Measurements from ENCODE around the gene DNM3.
A peak's percentile ranks its signal among the peaks of the same experiment; 100 is the strongest.

The DNM3 gene

GRCh38 chr1:172382406-172382805 is 541.1 kb downstream of the DNM3 start:
- H3K27ac ChIP-seq (ENCODE audit: low read length, poor library complexity, severe bottlenecking) = peak overlapping the region; percentile 88
- peaks cover 2% of the 10 kb centered on the region for H3K4me1 ChIP-seq (ENCODE audit: control insufficient read depth, insufficient read depth, low read depth, low read length)
- peak overlapping the region; percentile 83 to 92 for H2BK12ac ChIP-seq (ENCODE audit: low read length in 2 of 2)
- H3K4me3 ChIP-seq (ENCODE audit: insufficient read depth in 1 of 2, low read depth in 1 of 2, low read length in 2 of 2) = no peak overlapping the region
- H2AK5ac ChIP-seq (ENCODE audit: low read length, severe bottlenecking) = peak overlapping the region; percentile 98
- no peak overlapping the region for H3K4me2 ChIP-seq (ENCODE audit: low read length, poor library complexity, severe bottlenecking)
- H3K4ac ChIP-seq (ENCODE audit: low read depth in 1 of 2, low read length in 2 of 2) = peak overlapping the region in 1 of 2 experiments; percentile 82
- no peaks in the 10 kb centered on the region for H3K9me3 ChIP-seq (ENCODE audit: control insufficient read depth, low read length)
- WGBS = no CpG with 5 or more reads among the region's 1 CpG
- no peak overlapping the region for H3K23ac ChIP-seq (ENCODE audit: low read length in 2 of 2)
- H2BK5ac ChIP-seq (ENCODE audit: low read depth, low read length, poor library complexity, severe bottlenecking) = peak overlapping the region; percentile 15
- H2BK15ac ChIP-seq (ENCODE audit: low read depth, poor library complexity, severe bottlenecking) = no peak overlapping the region
- no peaks in the 10 kb centered on the region for H3K27me3 ChIP-seq (ENCODE audit: control insufficient read depth in 1 of 2, insufficient read depth in 1 of 2, low read length in 2 of 2)
- H4K8ac ChIP-seq (ENCODE audit: low read length) = no peak overlapping the region
- peak; percentile 20 for DNase-seq
- peak overlapping the region; percentile 50 to 66 for H3K18ac ChIP-seq (ENCODE audit: low read depth in 1 of 2, low read length in 2 of 2)
- H2BK120ac ChIP-seq (ENCODE audit: low read depth, low read length) = no peak overlapping the region
- H3K14ac ChIP-seq (ENCODE audit: low read length in 2 of 2) = no peak overlapping the region
- no peaks in the 10 kb centered on the region for H3K36me3 ChIP-seq (ENCODE audit: control insufficient read depth in 1 of 2, insufficient read depth in 2 of 2, low read depth in 1 of 2, low read length in 2 of 2)
- H3K9ac ChIP-seq (ENCODE audit: low read length) = no peak overlapping the region
- H4K91ac ChIP-seq (ENCODE audit: low read length) = no peak overlapping the region
- no peak overlapping the region for H2AFZ ChIP-seq (ENCODE audit: low read depth, low read length)
- H3K79me1 ChIP-seq (replicated peaks; ENCODE audit: low read length, poor library complexity, severe bottlenecking) = peaks cover 2% of the 10 kb centered on the region

GRCh38 chr1:172382990-172383389 is 541.7 kb downstream of the DNM3 start:
- H2AK5ac ChIP-seq (ENCODE audit: low read length, severe bottlenecking) = peak overlapping the region; percentile 77
- H2BK120ac ChIP-seq (ENCODE audit: low read depth, low read length) = peak overlapping the region; percentile 83
- 11% methylated on average over 1 of the region's 4 CpGs for WGBS
- no peaks in the 10 kb centered on the region for H3K9me3 ChIP-seq (ENCODE audit: control insufficient read depth, low read length)
- peak overlapping the region; percentile 88 for H3K27ac ChIP-seq (ENCODE audit: low read length, poor library complexity, severe bottlenecking)
- no peaks in the 10 kb centered on the region for H3K27me3 ChIP-seq (ENCODE audit: control insufficient read depth in 1 of 2, insufficient read depth in 1 of 2, low read length in 2 of 2)
- peaks cover 2% of the 10 kb centered on the region for H3K79me1 ChIP-seq (replicated peaks; ENCODE audit: low read length, poor library complexity, severe bottlenecking)
- peak overlapping the region in 1 of 2 experiments; percentile 80 for H3K4ac ChIP-seq (ENCODE audit: low read depth in 1 of 2, low read length in 2 of 2)
- no peak overlapping the region for H2BK5ac ChIP-seq (ENCODE audit: low read depth, low read length, poor library complexity, severe bottlenecking)
- no peak overlapping the region for H3K23ac ChIP-seq (ENCODE audit: low read length in 2 of 2)
- H3K18ac ChIP-seq (ENCODE audit: low read depth in 1 of 2, low read length in 2 of 2) = peak overlapping the region; percentile 24 to 77
- DNase-seq = peak; percentile 18
- H3K4me1 ChIP-seq (ENCODE audit: control insufficient read depth, insufficient read depth, low read depth, low read length) = peaks cover 2% of the 10 kb centered on the region
- H3K36me3 ChIP-seq (ENCODE audit: control insufficient read depth in 1 of 2, insufficient read depth in 2 of 2, low read depth in 1 of 2, low read length in 2 of 2) = no peaks in the 10 kb centered on the region
- peak overlapping the region; percentile 68 for H2BK15ac ChIP-seq (ENCODE audit: low read depth, poor library complexity, severe bottlenecking)
- peak overlapping the region; percentile 63 for H2AFZ ChIP-seq (ENCODE audit: low read depth, low read length)
- peak overlapping the region; percentile 80 for H4K8ac ChIP-seq (ENCODE audit: low read length)
- no peak overlapping the region for H3K14ac ChIP-seq (ENCODE audit: low read length in 2 of 2)
- peak overlapping the region in 1 of 2 experiments; percentile 38 for H3K4me3 ChIP-seq (ENCODE audit: insufficient read depth in 1 of 2, low read depth in 1 of 2, low read length in 2 of 2)
- H3K4me2 ChIP-seq (ENCODE audit: low read length, poor library complexity, severe bottlenecking) = no peak overlapping the region
- peak overlapping the region; percentile 46 for H4K91ac ChIP-seq (ENCODE audit: low read length)
- peak overlapping the region; percentile 78 for H3K9ac ChIP-seq (ENCODE audit: low read length)
- peak overlapping the region in 1 of 2 experiments; percentile 63 for H2BK12ac ChIP-seq (ENCODE audit: low read length in 2 of 2)

- H2BK5ac ChIP-seq (ENCODE audit: low read depth, low read length, poor library complexity, severe bottlenecking) = no peak overlapping the region
- no peak overlapping the region for H4K91ac ChIP-seq (ENCODE audit: low read length)
- H3K4me1 ChIP-seq (ENCODE audit: control insufficient read depth, insufficient read depth, low read depth, low read length) = peaks cover 2% of the 10 kb centered on the region
- peak overlapping the region; percentile 78 for H3K9ac ChIP-seq (ENCODE audit: low read length)
- no peak overlapping the region for H2AK5ac ChIP-seq (ENCODE audit: low read length, severe bottlenecking)
- no peak overlapping the region for H2BK15ac ChIP-seq (ENCODE audit: low read depth, poor library complexity, severe bottlenecking)
- no peak overlapping the region for H2BK12ac ChIP-seq (ENCODE audit: low read length in 2 of 2)
- H3K9me3 ChIP-seq (ENCODE audit: control insufficient read depth, low read length) = no peaks in the 10 kb centered on the region
- H2AFZ ChIP-seq (ENCODE audit: low read depth, low read length) = no peak overlapping the region
- peaks cover 4% of the 10 kb centered on the region for H3K79me1 ChIP-seq (replicated peaks; ENCODE audit: low read length, poor library complexity, severe bottlenecking)
- H2BK120ac ChIP-seq (ENCODE audit: low read depth, low read length) = no peak overlapping the region
- no peak overlapping the region for H3K4me2 ChIP-seq (ENCODE audit: low read length, poor library complexity, severe bottlenecking)
- H3K27ac ChIP-seq (ENCODE audit: low read length, poor library complexity, severe bottlenecking) = peak overlapping the region; percentile 88
- peak; percentile 79 for DNase-seq
- H3K4ac ChIP-seq (ENCODE audit: low read depth in 1 of 2, low read length in 2 of 2) = no peak overlapping the region
- no peak overlapping the region for H4K8ac ChIP-seq (ENCODE audit: low read length)
- H3K23ac ChIP-seq (ENCODE audit: low read length in 2 of 2) = no peak overlapping the region
- WGBS = 19% methylated on average over 2 of the region's 3 CpGs
- H3K4me3 ChIP-seq (ENCODE audit: insufficient read depth in 1 of 2, low read depth in 1 of 2, low read length in 2 of 2) = peak overlapping the region in 1 of 2 experiments; percentile 38
- H3K27me3 ChIP-seq (ENCODE audit: control insufficient read depth in 1 of 2, insufficient read depth in 1 of 2, low read length in 2 of 2) = no peaks in the 10 kb centered on the region
- no peak overlapping the region for H3K14ac ChIP-seq (ENCODE audit: low read length in 2 of 2)
- H3K18ac ChIP-seq (ENCODE audit: low read depth in 1 of 2, low read length in 2 of 2) = peak overlapping the region in 1 of 2 experiments; percentile 48
- H3K36me3 ChIP-seq (ENCODE audit: control insufficient read depth in 1 of 2, insufficient read depth in 2 of 2, low read depth in 1 of 2, low read length in 2 of 2) = peaks cover 0 to 1% of the 10 kb centered on the region in 2 experiments
These were observed 542.2 kb downstream of the DNM3 start for GRCh38 chr1:172383536-172383935.

- peak overlapping the region in 1 of 2 experiments; percentile 16 for H3K18ac ChIP-seq (ENCODE audit: low read depth in 1 of 2, low read length in 2 of 2)
- H2BK12ac ChIP-seq (ENCODE audit: low read length in 2 of 2) = no peak overlapping the region
- H3K23ac ChIP-seq (ENCODE audit: low read length in 2 of 2) = no peak overlapping the region
- no peak overlapping the region for H2BK120ac ChIP-seq (ENCODE audit: low read depth, low read length)
- H2BK15ac ChIP-seq (ENCODE audit: low read depth, poor library complexity, severe bottlenecking) = no peak overlapping the region
- no peak overlapping the region for H4K8ac ChIP-seq (ENCODE audit: low read length)
- no peak overlapping the region for H4K91ac ChIP-seq (ENCODE audit: low read length)
- H3K27me3 ChIP-seq (ENCODE audit: control insufficient read depth in 1 of 2, insufficient read depth in 1 of 2, low read length in 2 of 2) = no peaks in the 10 kb centered on the region
- H3K27ac ChIP-seq (ENCODE audit: low read length, poor library complexity, severe bottlenecking) = peak overlapping the region; percentile 89
- H3K9ac ChIP-seq (ENCODE audit: low read length) = no peak overlapping the region
- H3K79me1 ChIP-seq (replicated peaks; ENCODE audit: low read length, poor library complexity, severe bottlenecking) = peaks cover 5% of the 10 kb centered on the region
- no peak for DNase-seq
- WGBS = 100% methylated on average over 1 of the region's 1 CpG
- H3K4me2 ChIP-seq (ENCODE audit: low read length, poor library complexity, severe bottlenecking) = no peak overlapping the region
- no peak overlapping the region for H3K14ac ChIP-seq (ENCODE audit: low read length in 2 of 2)
- H3K4me1 ChIP-seq (ENCODE audit: control insufficient read depth, insufficient read depth, low read depth, low read length) = peaks cover 2% of the 10 kb centered on the region
- H3K36me3 ChIP-seq (ENCODE audit: control insufficient read depth in 1 of 2, insufficient read depth in 2 of 2, low read depth in 1 of 2, low read length in 2 of 2) = peaks cover 0 to 3% of the 10 kb centered on the region in 2 experiments
- peak overlapping the region; percentile 57 to 67 for H3K4ac ChIP-seq (ENCODE audit: low read depth in 1 of 2, low read length in 2 of 2)
- no peak overlapping the region for H2AK5ac ChIP-seq (ENCODE audit: low read length, severe bottlenecking)
- H3K9me3 ChIP-seq (ENCODE audit: control insufficient read depth, low read length) = no peaks in the 10 kb centered on the region
- H2AFZ ChIP-seq (ENCODE audit: low read depth, low read length) = no peak overlapping the region
- H2BK5ac ChIP-seq (ENCODE audit: low read depth, low read length, poor library complexity, severe bottlenecking) = no peak overlapping the region
- H3K4me3 ChIP-seq (ENCODE audit: insufficient read depth in 1 of 2, low read depth in 1 of 2, low read length in 2 of 2) = no peak overlapping the region
These were observed 543.4 kb downstream of the DNM3 start for GRCh38 chr1:172384656-172385055.
